H1 (cell line): Measurements from ENCODE around the gene BRCA2. TPM values are rescaled to one million over a fixed set of nuclear protein-coding genes. Genes with fewer than 3 reads are reported as not detected.

Source experiments
- CBX5 ChIP-seq: fragments of 300-800, 300-1000 bp; sonication (generic); IDR thresholded peaks from 2 replicates; pipeline ENCODE4 v1.7.1; 2016; ENCODE audit warnings: antibody characterized with exemption, low read length, low read depth
- EZH2 ChIP-seq: fragments of 200-600 bp; sonication (generic); IDR thresholded peaks from 2 replicates; pipeline ENCODE4 v1.7.1; 2012; ENCODE audit warnings: low read depth, mild to moderate bottlenecking, moderate library complexity, low read length, inconsistent platforms; ENCODE audit not compliant: severe bottlenecking
- HDAC6 ChIP-seq: IDR thresholded peaks from one replicate; pipeline ENCODE4 v1.7.1; 2012; ENCODE audit warnings: low read depth, mild to moderate bottlenecking, inconsistent platforms, low read length, moderate library complexity
- SIN3A ChIP-seq, 2 experiments: IDR thresholded peaks in 1 of 2; conservative IDR thresholded peaks in 1 of 2; 2 replicates each; pipeline ENCODE4 v1.6.1; 2011 to 2012; ENCODE audit warnings: low read length in 2 of 2, improper control_type of control experiment in 1 of 2, low read depth in 1 of 2, mild to moderate bottlenecking in 1 of 2
- SP4 ChIP-seq: IDR thresholded peaks from 2 replicates; pipeline ENCODE4 v1.6.1; 2012; ENCODE audit warnings: low read length, inconsistent platforms
- TAF7 ChIP-seq: optimal IDR thresholded peaks from 2 replicates; pipeline ENCODE3; 2011; ENCODE audit warnings: low read depth, mild to moderate bottlenecking, inconsistent platforms, low read length, moderate library complexity, borderline replicate concordance
- polyA plus RNA-seq, 7 experiments: library from polyadenylated mRNA; depleted of rRNA in 3 of 7; stranded (reverse) in 5 of 7; unstranded in 2 of 7; fragments of >200 nt in 5 of 7; fragments of 200-250 nt in 2 of 7; gene quantifications; 1 replicate in 5 of 7; 2 replicates in 1 of 7; 4 replicates in 1 of 7; pipeline versions ENCODE4 v1.2.1 to v1.2.3, GENCODE V29; 2011 to 2013; ENCODE audit warnings: missing spikeins in 2 of 7, mixed read lengths in 2 of 7
- total RNA-seq: library from RNA; stranded (reverse); fragmentation: NEBNext Ultra II Directional; extraction: Animal tissue kit (Norgen Biotek cat#: 25700); gene quantifications from 2 replicates; pipeline ENCODE4 v1.2.1, GENCODE V29; 2021

The BRCA2 gene
- total and polyA plus RNA-seq, 2 of the 8 experiments (the other 6 are each of a cell fraction or from before 2014, with no cell fraction given): 4.2 to 24.9 TPM

DNA sequence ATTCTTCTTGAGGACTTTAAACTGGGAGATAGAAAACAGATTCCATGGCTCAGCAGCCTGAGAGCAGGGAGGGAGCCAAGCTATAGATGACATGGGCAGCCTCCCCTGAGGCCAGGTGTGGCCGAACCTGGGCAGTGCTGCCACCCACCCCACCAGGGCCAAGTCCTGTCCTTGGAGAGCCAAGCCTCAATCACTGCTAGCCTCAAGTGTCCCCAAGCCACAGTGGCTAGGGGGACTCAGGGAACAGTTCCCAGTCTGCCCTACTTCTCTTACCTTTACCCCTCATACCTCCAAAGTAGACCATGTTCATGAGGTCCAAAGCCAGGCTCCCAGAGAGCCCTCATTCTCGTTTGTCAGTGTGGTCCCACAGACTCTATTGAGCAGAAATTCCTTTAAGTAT, 104.6 kb downstream of the BRCA2 start (continued):
- TF ChIP-seq EZH2: no peak
- TF ChIP-seq HDAC6: no peak
- no peak for TF ChIP-seq TAF7
- TF ChIP-seq SP4: no peak
- TF ChIP-seq CBX5: no peak
- TF ChIP-seq SIN3A (conservative IDR thresholded peaks at IDR 0.05 in 1 of 2, IDR thresholded peaks at IDR 0.05 in 1 of 2; ENCODE audit: low read depth in 1 of 2, low read length in 2 of 2): no peak
